Ishikawa (cell line): ENCODE data around the gene PPP2R5E.

ENCODE experiments used
- CEBPB ChIP-seq: IDR thresholded peaks from 2 replicates; pipeline ENCODE4 v1.6.1; 2012
- CREB1 ChIP-seq: IDR thresholded peaks from 2 replicates; pipeline ENCODE4 v1.6.1; 2012; ENCODE audit warnings: low read depth
- EGR1 ChIP-seq: IDR thresholded peaks from 2 replicates; pipeline ENCODE4 v1.6.1; 2012
- EP300 ChIP-seq: IDR thresholded peaks from 2 replicates; pipeline ENCODE4 v1.6.1; 2012; ENCODE audit warnings: borderline replicate concordance
- FOXM1 ChIP-seq: IDR thresholded peaks from 2 replicates; pipeline ENCODE4 v1.6.1; 2012; ENCODE audit warnings: low read depth, borderline replicate concordance
- MAX ChIP-seq: IDR thresholded peaks from 2 replicates; pipeline ENCODE4 v1.6.1; 2012
- NFIC ChIP-seq: IDR thresholded peaks from 2 replicates; pipeline ENCODE4 v1.6.1; 2012
- RAD21 ChIP-seq: IDR thresholded peaks from 2 replicates; pipeline ENCODE4 v1.6.1; 2012; ENCODE audit warnings: low read depth
- TAF1 ChIP-seq: IDR thresholded peaks from 2 replicates; pipeline ENCODE4 v1.6.1; 2012; ENCODE audit warnings: low read depth, mild to moderate bottlenecking
- TCF12 ChIP-seq: IDR thresholded peaks from 2 replicates; pipeline ENCODE4 v1.6.1; 2012; ENCODE audit warnings: low read depth
- TEAD4 ChIP-seq: IDR thresholded peaks from 2 replicates; pipeline ENCODE4 v1.6.1; 2012
- YY1 ChIP-seq: IDR thresholded peaks from 2 replicates; pipeline ENCODE4 v1.6.1; 2012; ENCODE audit warnings: low read depth
- ZBTB7A ChIP-seq: IDR thresholded peaks from 2 replicates; pipeline ENCODE4 v1.6.1; 2012; ENCODE audit warnings: low read depth
- TF ChIP-seq, protein P1 (sequence below): IDR thresholded peaks from 2 replicates; pipeline ENCODE4 v1.6.1; 2012
- TF ChIP-seq, protein P2 (sequence below): IDR thresholded peaks from 2 replicates; pipeline ENCODE4 v1.6.1; 2012; ENCODE audit warnings: low read depth, mild to moderate bottlenecking

Gene PPP2R5E

DNA sequence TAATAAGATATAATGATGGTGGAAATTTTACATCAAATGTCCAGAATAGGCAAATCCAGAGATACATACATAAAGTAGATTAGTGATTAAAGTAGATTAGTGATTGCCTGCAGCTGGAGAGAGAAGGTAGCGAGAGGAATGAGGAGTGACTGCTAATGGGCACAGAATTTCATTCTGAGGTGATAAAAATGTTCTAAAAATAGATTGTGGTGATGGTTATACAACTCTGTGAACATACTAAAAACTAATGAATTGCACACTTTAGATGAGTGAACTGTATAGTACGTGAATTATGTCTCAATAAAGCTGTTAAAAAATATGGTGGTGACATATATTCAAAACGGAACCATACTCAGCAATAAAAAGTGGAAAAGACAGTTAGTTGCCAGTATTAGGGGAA is 41.7 kb downstream of the PPP2R5E start:
- TF ChIP-seq EGR1 (no peak), CEBPB (no peak), EP300 (no peak)
- TF ChIP-seq, protein P1, sequence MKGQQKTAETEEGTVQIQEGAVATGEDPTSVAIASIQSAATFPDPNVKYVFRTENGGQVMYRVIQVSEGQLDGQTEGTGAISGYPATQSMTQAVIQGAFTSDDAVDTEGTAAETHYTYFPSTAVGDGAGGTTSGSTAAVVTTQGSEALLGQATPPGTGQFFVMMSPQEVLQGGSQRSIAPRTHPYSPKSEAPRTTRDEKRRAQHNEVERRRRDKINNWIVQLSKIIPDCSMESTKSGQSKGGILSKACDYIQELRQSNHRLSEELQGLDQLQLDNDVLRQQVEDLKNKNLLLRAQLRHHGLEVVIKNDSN: no peak

DNA sequence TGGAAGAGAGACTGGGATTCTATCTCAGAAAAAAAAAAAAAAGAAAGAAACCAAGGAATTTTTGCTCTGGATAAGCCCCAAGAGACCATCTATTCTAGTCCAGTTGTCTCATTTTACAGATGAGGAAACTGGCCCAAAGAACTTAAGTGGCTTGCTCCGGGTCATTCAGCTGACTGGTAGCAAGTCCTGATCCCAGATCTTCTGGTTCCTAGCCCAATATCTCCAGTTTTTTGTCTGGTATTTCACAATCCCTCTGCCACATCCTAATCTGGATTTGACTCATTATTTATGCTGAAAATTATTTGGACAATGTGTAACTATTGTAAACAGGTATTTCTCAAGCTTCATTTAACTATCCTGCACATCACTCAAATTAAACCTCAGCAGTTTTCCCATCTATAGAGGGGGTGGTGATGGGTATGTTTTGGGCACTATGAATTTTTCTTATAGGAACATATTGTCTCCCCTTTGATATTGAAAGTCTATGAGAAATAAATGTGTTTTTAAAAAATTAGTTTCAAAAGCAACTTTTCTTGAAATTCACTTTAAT is 43.4 kb downstream of the PPP2R5E start:
- TF ChIP-seq MAX: no peak
- no peak for TF ChIP-seq TAF1
- no peak for TF ChIP-seq FOXM1

DNA sequence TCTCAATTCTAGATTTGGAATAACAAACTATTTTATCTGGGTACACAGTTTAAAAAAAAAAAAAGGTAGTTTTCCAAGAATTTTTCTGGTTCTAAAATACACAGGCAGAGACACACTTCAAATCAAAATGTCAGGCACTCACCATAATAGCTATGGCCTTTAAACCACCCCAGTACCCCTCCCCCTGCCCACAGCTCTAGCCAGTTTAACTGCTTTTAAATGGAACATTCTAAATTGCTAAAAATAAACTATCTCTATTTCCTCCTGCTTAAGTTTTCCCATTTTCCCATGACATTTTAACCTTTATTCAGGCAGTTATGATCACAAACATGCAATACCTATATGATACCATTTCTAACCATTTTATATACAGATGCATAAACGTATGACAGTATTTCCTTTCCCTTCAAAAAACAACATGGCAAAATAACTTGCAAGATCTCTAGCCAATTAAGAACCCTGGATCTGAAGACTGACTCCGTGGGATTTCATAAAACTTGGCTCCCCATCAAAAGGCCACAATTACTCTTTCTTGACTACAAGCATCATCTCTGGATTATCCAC is 46.3 kb downstream of the PPP2R5E start:
- TF ChIP-seq MAX: no peak
- TF ChIP-seq TAF1: no peak
- no peak for TF ChIP-seq YY1
- no peak for TF ChIP-seq TEAD4
- TF ChIP-seq ZBTB7A: no peak
- no peak for TF ChIP-seq CEBPB
- TF ChIP-seq NFIC: no peak
- no peak for TF ChIP-seq EP300
- TF ChIP-seq RAD21: no peak
- TF ChIP-seq CREB1: no peak
- TF ChIP-seq EGR1: no peak
- no peak for TF ChIP-seq FOXM1

DNA sequence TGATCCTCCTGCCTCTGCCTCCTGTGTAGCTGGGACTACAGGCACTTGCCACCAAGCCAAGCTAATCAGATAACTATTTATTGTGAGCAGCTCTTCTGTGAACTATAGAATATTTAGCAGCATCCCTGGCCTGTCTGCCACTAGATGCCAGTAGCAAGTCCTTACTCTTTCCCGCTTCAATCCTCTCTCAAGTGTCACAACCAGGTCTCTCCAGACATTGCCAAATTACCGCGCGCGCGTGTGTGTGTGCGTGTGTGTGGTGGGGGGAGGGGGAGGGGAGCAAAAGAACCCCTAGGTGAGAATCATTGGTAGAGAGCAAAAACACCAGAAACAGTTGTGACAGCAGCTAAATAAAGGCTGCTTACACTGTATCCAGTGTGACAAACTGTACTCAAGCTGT is 49.9 kb downstream of the PPP2R5E start:
- TF ChIP-seq YY1 (no peak), ZBTB7A (no peak), CREB1 (no peak), MAX (no peak), FOXM1 (no peak), TAF1 (no peak), TCF12 (no peak), EGR1 (no peak), CEBPB (no peak), TEAD4 (no peak), EP300 (no peak), RAD21 (no peak), NFIC (no peak)
- TF ChIP-seq, protein P2, sequence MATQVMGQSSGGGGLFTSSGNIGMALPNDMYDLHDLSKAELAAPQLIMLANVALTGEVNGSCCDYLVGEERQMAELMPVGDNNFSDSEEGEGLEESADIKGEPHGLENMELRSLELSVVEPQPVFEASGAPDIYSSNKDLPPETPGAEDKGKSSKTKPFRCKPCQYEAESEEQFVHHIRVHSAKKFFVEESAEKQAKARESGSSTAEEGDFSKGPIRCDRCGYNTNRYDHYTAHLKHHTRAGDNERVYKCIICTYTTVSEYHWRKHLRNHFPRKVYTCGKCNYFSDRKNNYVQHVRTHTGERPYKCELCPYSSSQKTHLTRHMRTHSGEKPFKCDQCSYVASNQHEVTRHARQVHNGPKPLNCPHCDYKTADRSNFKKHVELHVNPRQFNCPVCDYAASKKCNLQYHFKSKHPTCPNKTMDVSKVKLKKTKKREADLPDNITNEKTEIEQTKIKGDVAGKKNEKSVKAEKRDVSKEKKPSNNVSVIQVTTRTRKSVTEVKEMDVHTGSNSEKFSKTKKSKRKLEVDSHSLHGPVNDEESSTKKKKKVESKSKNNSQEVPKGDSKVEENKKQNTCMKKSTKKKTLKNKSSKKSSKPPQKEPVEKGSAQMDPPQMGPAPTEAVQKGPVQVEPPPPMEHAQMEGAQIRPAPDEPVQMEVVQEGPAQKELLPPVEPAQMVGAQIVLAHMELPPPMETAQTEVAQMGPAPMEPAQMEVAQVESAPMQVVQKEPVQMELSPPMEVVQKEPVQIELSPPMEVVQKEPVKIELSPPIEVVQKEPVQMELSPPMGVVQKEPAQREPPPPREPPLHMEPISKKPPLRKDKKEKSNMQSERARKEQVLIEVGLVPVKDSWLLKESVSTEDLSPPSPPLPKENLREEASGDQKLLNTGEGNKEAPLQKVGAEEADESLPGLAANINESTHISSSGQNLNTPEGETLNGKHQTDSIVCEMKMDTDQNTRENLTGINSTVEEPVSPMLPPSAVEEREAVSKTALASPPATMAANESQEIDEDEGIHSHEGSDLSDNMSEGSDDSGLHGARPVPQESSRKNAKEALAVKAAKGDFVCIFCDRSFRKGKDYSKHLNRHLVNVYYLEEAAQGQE: no peak

DNA sequence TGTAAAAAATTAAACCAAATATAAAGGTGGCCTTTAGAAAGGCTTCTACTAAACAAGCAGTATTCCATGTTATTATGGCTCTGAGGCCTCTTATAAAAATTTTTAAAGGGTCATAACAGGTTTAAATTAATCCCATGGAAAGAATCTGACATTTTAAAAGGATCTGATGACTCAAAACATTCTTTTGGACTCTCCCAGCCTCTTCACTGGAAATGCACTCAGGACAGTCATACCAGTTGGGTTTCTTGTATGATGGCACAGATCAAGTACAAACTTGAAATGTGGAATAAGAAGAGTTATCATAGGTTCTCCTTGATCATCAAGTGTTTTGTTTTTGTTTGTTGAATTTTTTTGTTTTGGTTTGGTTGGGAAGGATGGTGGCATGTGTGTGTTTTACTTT is 50.8 kb downstream of the PPP2R5E start:
- no peak for TF ChIP-seq YY1
- TF ChIP-seq NFIC: no peak
- no peak for TF ChIP-seq MAX
- TF ChIP-seq, protein P2: no peak
- no peak for TF ChIP-seq TAF1
- no peak for TF ChIP-seq ZBTB7A
- no peak for TF ChIP-seq FOXM1
- no peak for TF ChIP-seq CEBPB
- no peak for TF ChIP-seq EGR1
- no peak for TF ChIP-seq TEAD4
- TF ChIP-seq TCF12: no peak
- TF ChIP-seq RAD21: no peak
- no peak for TF ChIP-seq CREB1
- no peak for TF ChIP-seq EP300
- TF ChIP-seq, protein P1: no peak

DNA sequence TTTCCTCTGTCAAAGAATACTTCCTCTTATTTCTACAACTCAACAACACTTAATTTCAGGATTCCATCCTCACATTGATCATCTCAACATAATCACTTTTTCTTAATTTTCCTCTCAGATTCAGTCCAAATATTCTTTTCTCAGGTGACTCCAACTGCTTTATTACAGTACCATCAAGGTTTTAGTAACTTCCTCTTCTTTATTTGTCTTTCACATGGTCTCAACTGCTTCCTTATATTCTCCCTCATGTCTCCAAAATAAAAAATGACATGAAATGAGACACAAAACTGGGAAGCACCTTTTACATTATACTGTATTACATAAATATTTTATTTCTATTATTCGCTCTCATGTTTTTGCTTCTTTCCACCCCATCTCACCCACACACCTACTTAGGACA is 55.5 kb downstream of the PPP2R5E start:
- no peak for TF ChIP-seq MAX
- TF ChIP-seq, protein P1: no peak
- TF ChIP-seq YY1: no peak
- TF ChIP-seq RAD21: no peak
- TF ChIP-seq NFIC: no peak
